Activated CD4-positive, alpha-beta T cell treated with anti-CD3 and anti-CD28 coated beads, Interleukin-2, amount 50 U/mL, for 24 hours (primary cell): ENCODE results near the gene TUBA4A.
"Not testable (repeated sequence)": the region's sequence is repeated elsewhere in the genome, so short reads cannot be mapped to it uniquely, and the experiment has no call there.

Source experiments
- DNase-seq, 2 donors: peaks; one replicate each; pipeline ENCODE4 v3.0.0-alpha.2; 2020; ENCODE audit warnings: low read depth in 1 of 2, low spot score in 1 of 2

TUBA4A gene

GRCh38 chr2:219214141-219214540 lies 39.6 kb downstream of the TUBA4A start:
- DNase-seq, result no peak

GRCh38 chr2:219213486-219214071 lies 40.1 kb downstream of the TUBA4A start:
- no peak for DNase-seq

GRCh38 chr2:219213026-219213415 lies 40.7 kb downstream of the TUBA4A start:
- DNase-seq, result no peak

GRCh38 chr2:219210886-219211362 lies 42.8 kb downstream of the TUBA4A start:
- DNase-seq, result no peak

- no peak for DNase-seq
These were observed 43.4 kb downstream of the TUBA4A start for GRCh38 chr2:219210196-219210885.

- no peak for DNase-seq
These were observed 44.2 kb downstream of the TUBA4A start for GRCh38 chr2:219209236-219210195.

GRCh38 chr2:219207884-219208740 lies 45.6 kb downstream of the TUBA4A start:
- no peak for DNase-seq

GRCh38 chr2:219207134-219207883 lies 46.4 kb downstream of the TUBA4A start:
- no peak for DNase-seq

- DNase-seq, result peak; percentile 85 to 87
These were observed 47.2 kb downstream of the TUBA4A start, which contains the start of gene ZFAND2B for GRCh38 chr2:219206328-219207133. Gene ZFAND2B, plus strand, starts transcription at chr2:219206782. Its CDS starts 206 bp downstream, at chr2:219206988.

- no peak for DNase-seq
These were observed 47.8 kb downstream of the TUBA4A start for GRCh38 chr2:219205981-219206327.

GRCh38 chr2:219205165-219205538 lies 48.6 kb downstream of the TUBA4A start:
- no peak for DNase-seq

GRCh38 chr2:219204425-219205164 lies 49.1 kb downstream of the TUBA4A start:
- no peak for DNase-seq

GRCh38 chr2:219201331-219201730 lies 52.4 kb downstream of the TUBA4A start:
- not testable (repeated sequence) for DNase-seq

- not testable (repeated sequence) for DNase-seq
These were observed 53.0 kb downstream of the TUBA4A start for GRCh38 chr2:219200502-219201326.
